HepG2 (cell line): ENCODE data around the gene DCHS2. TPM values are rescaled to one million over a fixed set of nuclear protein-coding genes. Genes with fewer than 3 reads are reported as not detected.

Experiments
- ATAC-seq: fragments of 200-7000 bp; cut with Tn5 transposase; 3 replicates; pipeline ENCODE4 v1.9.1; 2020; ENCODE audit warnings: mild to moderate bottlenecking, moderate library complexity
- BruUV-seq: library from RNA; stranded (reverse); fragments of 400-500 nt; replicated peaks from 2 replicates; lab custom pipeline; 2021; lab: Mats Ljungman, UMichigan
- CTCF ChIA-PET: fragments of 300-600 bp; formaldehyde crosslinking; extraction: SDS; loops from one replicate; lab custom pipeline; 2021; ENCODE audit warnings: low total read pairs, inconsistent platforms, low intra/inter-chr PET ratio; lab: Yijun Ruan, JAX
- POLR2A ChIA-PET: fragments of 350-600 bp; sonication (Branson Sonifier 250); formaldehyde crosslinking; loops from one replicate; lab custom pipeline; 2020; ENCODE audit warnings: antibody characterized with exemption, inconsistent platforms; lab: Yijun Ruan, JAX
- DNase-seq: peaks from one replicate; pipeline ENCODE4 v3.0.0-alpha.2; 2015; ENCODE audit warnings: low spot score
- FAIRE-seq: peaks from 3 replicates; lab custom pipeline; 2011; peaks lifted over from hg19 to GRCh38; lab: Jason Lieb, UNC
- H2AFZ ChIP-seq: one replicate; pipeline ENCODE4 v1.6.1; 2011; ENCODE audit warnings: low read length, inconsistent platforms
- H3K27ac ChIP-seq: fragments of 300-600 bp; 3 replicates; pipeline ENCODE4 v1.8.0; 2011; ENCODE audit warnings: mixed run types, mild to moderate bottlenecking, mixed read lengths, low read length, inconsistent platforms; ENCODE audit not compliant: insufficient read depth; ENCODE audit errors: extremely low read length
- H3K27me3 ChIP-seq, 2 experiments: fragments of 200-600 bp in 1 of 2; 2 replicates in 1 of 2; 3 replicates in 1 of 2; pipeline versions ENCODE4 v1.6.0 to v1.8.0; 2011; ENCODE audit warnings: low read length in 2 of 2, mild to moderate bottlenecking in 2 of 2, moderate library complexity in 2 of 2, inconsistent platforms in 1 of 2; ENCODE audit not compliant: insufficient read depth in 2 of 2, control insufficient read depth in 1 of 2
- H3K36me3 ChIP-seq, 2 experiments: fragments of 200-600 bp in 1 of 2; replicated peaks in 1 of 2; 2 replicates in 1 of 2; 3 replicates in 1 of 2; pipeline versions ENCODE4 v1.5.1 to v1.8.0; 2011; ENCODE audit warnings: low read length in 2 of 2, inconsistent platforms in 1 of 2; ENCODE audit not compliant: insufficient read depth in 2 of 2, control insufficient read depth in 1 of 2
- H3K4me1 ChIP-seq: 2 replicates; pipeline ENCODE4 v1.5.1; 2012; ENCODE audit warnings: low read length, inconsistent platforms; ENCODE audit not compliant: insufficient read depth
- H3K4me2 ChIP-seq: 2 replicates; pipeline ENCODE4 v1.6.0; 2011; ENCODE audit warnings: low read depth, low read length, inconsistent platforms
- H3K4me3 ChIP-seq, 3 experiments: fragments of 200-600 bp in 1 of 3; sonication (generic), shearing (Covaris generic) in 1 of 3; replicated peaks in 1 of 3; 2 replicates each; pipeline ENCODE4 v1.5.1; 2011 to 2016; ENCODE audit warnings: low read length in 3 of 3, inconsistent platforms in 2 of 3, low read depth in 2 of 3, mild to moderate bottlenecking in 2 of 3, control low read depth in 1 of 3, mixed read lengths in 1 of 3; ENCODE audit not compliant: insufficient read depth in 1 of 3
- H3K79me2 ChIP-seq: one replicate; pipeline ENCODE4 v1.6.1; 2011; ENCODE audit warnings: low read length, inconsistent platforms; ENCODE audit not compliant: insufficient read depth
- H3K9ac ChIP-seq: 2 replicates; pipeline ENCODE4 v1.6.0; 2011; ENCODE audit warnings: mild to moderate bottlenecking, low read depth, low read length, inconsistent platforms; ENCODE audit not compliant: insufficient read depth
- H3K9me3 ChIP-seq: 2 replicates; pipeline ENCODE4 v1.5.1; 2012; ENCODE audit warnings: mild to moderate bottlenecking, low read length
- H4K20me1 ChIP-seq: 2 replicates; pipeline ENCODE4 v1.6.0; 2011; ENCODE audit warnings: inconsistent platforms, mild to moderate bottlenecking, low read length, moderate library complexity; ENCODE audit not compliant: insufficient read depth
- GPN1 ChIP-seq: sonication (generic); formaldehyde crosslinking; IDR thresholded peaks from 2 replicates; pipeline ENCODE4 v1.5.1; 2020; ENCODE audit warnings: missing genetic modification reagents, borderline replicate concordance
- HNRNPK ChIP-seq: fragments of 200-400 bp; formaldehyde crosslinking; IDR thresholded peaks from 2 replicates; pipeline ENCODE4 v1.6.1; 2018; ENCODE audit warnings: low read length, low read depth, moderate library complexity, mild to moderate bottlenecking; ENCODE audit not compliant: poor library complexity, severe bottlenecking
- PTBP1 ChIP-seq: fragments of 200-400 bp; formaldehyde crosslinking; IDR thresholded peaks from 2 replicates; pipeline ENCODE4 v1.6.1; 2018; ENCODE audit warnings: low read length, low read depth; ENCODE audit not compliant: poor library complexity, severe bottlenecking
- SP140L ChIP-seq: sonication (generic); formaldehyde crosslinking; IDR thresholded peaks from 2 replicates; pipeline ENCODE4 v1.4.0; 2020; ENCODE audit warnings: missing genetic modification reagents, borderline replicate concordance
- TBL1XR1 ChIP-seq: fragments of 150-350 bp; IDR thresholded peaks from 2 replicates; pipeline ENCODE4 v1.6.1; 2014; ENCODE audit warnings: borderline replicate concordance, low read length; ENCODE audit not compliant: partially characterized antibody
- TCF12 ChIP-seq, 2 experiments: fragments of 450-650 bp in 1 of 2; sonication (generic) in 1 of 2; formaldehyde crosslinking in 1 of 2; IDR thresholded peaks; 2 replicates each; pipeline versions ENCODE4 v1.6.1 to v1.8.0; 2017 to 2022; ENCODE audit warnings: antibody characterized with exemption in 1 of 2, mild to moderate bottlenecking in 1 of 2, missing genetic modification reagents in 1 of 2, moderate library complexity in 1 of 2
- ZKSCAN1 ChIP-seq: fragments of 150-350 bp; IDR thresholded peaks from 2 replicates; pipeline ENCODE4 v1.6.1; 2014; ENCODE audit warnings: low read length
- ZNF274 ChIP-seq: sonication (generic); formaldehyde crosslinking; IDR thresholded peaks from 2 replicates; pipeline ENCODE4 v1.5.1; 2020; ENCODE audit warnings: mild to moderate bottlenecking, missing genetic modification reagents
- ZNF543 ChIP-seq: sonication (generic); formaldehyde crosslinking; IDR thresholded peaks from 2 replicates; pipeline ENCODE4 v1.4.0; 2020; ENCODE audit warnings: mild to moderate bottlenecking, missing genetic modification reagents
- ZNF792 ChIP-seq: IDR thresholded peaks from 2 replicates; pipeline ENCODE4 v1.6.1; 2016
- WGBS: methylation state at CpG from one replicate; pipeline ENCODE4 v1.1.6; 2017; ENCODE audit warnings: low lambda C conversion rate; 5-methylcytosine and 5-hydroxymethylcytosine counted together
- in situ Hi-C: cut with HindIII; loops from 2 replicates; pipeline ENCODE4 v1.10.0; 2017; ENCODE audit warnings: low pct_unique_long_range_greater_than_20kb; ENCODE audit not compliant: extremely low pct_ligation_motif_present
- intact Hi-C: fragments of 100-400 bp; cut with micrococcal nuclease; formaldehyde crosslinking; loops from one replicate; pipeline ENCODE4 v1.10.0; 2022; ENCODE audit not compliant: unreplicated experiment
- polyA plus RNA-seq, 8 experiments: library from polyadenylated mRNA; depleted of rRNA in 3 of 8; stranded (reverse) in 7 of 8; unstranded in 1 of 8; fragments of >200 nt; fragmentation: Illumina TruSeq in 4 of 8; extraction: Trizol in 4 of 8; gene quantifications; 2 replicates each; pipeline versions ENCODE4 v1.2.1 to v1.2.3, GENCODE V29; 2011 to 2016; ENCODE audit warnings: low read depth in 4 of 8, missing spikeins in 1 of 8, mixed read lengths in 1 of 8; ENCODE audit not compliant: insufficient read depth in 1 of 8
- total RNA-seq, 5 experiments: library from RNA; depleted of rRNA; stranded (reverse); fragments of >200 nt; fragmentation: Illumina TruSeq; extraction: Trizol; gene quantifications; 2 replicates each; pipeline ENCODE4 v1.2.3, GENCODE V29; 2016; ENCODE audit warnings: low read depth in 1 of 5
- TF ChIP-seq, protein P1 (sequence below): IDR thresholded peaks from 2 replicates; pipeline ENCODE4 v1.6.1; 2012; ENCODE audit warnings: low read length, improper control_type of control experiment
- TF ChIP-seq, protein P2 (sequence below): sonication (generic); formaldehyde crosslinking; IDR thresholded peaks from 2 replicates; pipeline ENCODE4 v1.4.0; 2020; ENCODE audit warnings: mild to moderate bottlenecking, missing genetic modification reagents

Gene DCHS2
- total and polyA plus RNA-seq, 2 of the 13 experiments (the other 11 are each of a cell fraction or from before 2014, with no cell fraction given), result 0.03 TPM; not detected in 1

DNA sequence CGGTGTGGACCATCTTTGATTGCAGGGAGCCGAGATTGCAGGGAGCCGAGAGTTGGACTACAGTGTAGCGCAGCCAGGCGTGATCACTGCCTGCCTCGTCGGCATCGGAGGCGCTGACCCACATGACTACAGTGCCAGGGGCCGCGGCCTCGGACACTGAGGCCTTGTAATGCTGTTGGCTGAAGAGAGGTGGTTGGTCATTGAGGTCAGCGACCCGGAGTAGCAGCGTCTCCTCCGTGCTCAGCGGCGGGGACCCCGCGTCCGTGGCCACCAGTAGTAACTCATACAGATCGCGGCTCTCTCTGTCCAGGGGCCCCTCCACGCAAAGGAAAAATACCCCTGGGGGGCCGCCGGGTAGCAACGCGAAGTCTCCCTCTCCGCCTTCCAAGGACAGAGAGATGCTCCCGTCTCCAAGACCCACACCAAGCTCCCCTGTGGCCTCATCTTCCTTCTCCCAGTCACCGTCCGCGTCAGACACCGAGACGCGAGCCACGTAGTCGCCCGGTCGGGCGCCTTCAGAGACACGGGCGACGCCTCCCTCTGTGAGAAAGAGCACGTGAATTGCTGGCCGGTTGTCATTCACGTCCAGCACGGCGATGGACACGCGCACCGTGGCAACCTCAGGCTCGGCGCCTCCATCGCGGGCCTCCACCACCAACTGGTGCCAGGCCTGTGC lies 1.9 kb downstream of the DCHS2 start:
- H3K4me1 ChIP-seq, result peaks cover 13% of the 10 kb centered on the region
- no peaks in the 10 kb centered on the region for H3K9me3 ChIP-seq
- intact Hi-C loops (no loop called here), in situ Hi-C loops (no loop called here)
- WGBS, result 92% methylated on average over 39 of the region's 56 CpGs
- CTCF ChIA-PET, result no interaction called here
- H3K9ac ChIP-seq, result no peak overlapping the region
- no peak overlapping the region for H3K4me3 ChIP-seq
- H4K20me1 ChIP-seq, result no peaks in the 10 kb centered on the region
- no peaks in the 10 kb centered on the region for H3K36me3 ChIP-seq
- H3K4me2 ChIP-seq, result no peak overlapping the region
- H3K79me2 ChIP-seq, result no peaks in the 10 kb centered on the region
- no peak overlapping the region for H2AFZ ChIP-seq
- ATAC-seq (no peak), DNase-seq (no peak), FAIRE-seq (no peak)
- peaks cover 0 to 8% of the 10 kb centered on the region in 2 experiments; a peak in 3 of 5 replicates for H3K27me3 ChIP-seq
- BruUV-seq, result no TSS peak
- POLR2A ChIA-PET, result no interaction called here
- no peak overlapping the region for H3K27ac ChIP-seq
- TF ChIP-seq PTBP1, result no peak
- TF ChIP-seq ZNF543, result no peak
- no peak for TF ChIP-seq GPN1
- TF ChIP-seq SP140L (CRISPR knock-in tag), result no peak
- no peak for TF ChIP-seq ZNF792
- no peak for TF ChIP-seq ZKSCAN1
- TF ChIP-seq, protein P1, sequence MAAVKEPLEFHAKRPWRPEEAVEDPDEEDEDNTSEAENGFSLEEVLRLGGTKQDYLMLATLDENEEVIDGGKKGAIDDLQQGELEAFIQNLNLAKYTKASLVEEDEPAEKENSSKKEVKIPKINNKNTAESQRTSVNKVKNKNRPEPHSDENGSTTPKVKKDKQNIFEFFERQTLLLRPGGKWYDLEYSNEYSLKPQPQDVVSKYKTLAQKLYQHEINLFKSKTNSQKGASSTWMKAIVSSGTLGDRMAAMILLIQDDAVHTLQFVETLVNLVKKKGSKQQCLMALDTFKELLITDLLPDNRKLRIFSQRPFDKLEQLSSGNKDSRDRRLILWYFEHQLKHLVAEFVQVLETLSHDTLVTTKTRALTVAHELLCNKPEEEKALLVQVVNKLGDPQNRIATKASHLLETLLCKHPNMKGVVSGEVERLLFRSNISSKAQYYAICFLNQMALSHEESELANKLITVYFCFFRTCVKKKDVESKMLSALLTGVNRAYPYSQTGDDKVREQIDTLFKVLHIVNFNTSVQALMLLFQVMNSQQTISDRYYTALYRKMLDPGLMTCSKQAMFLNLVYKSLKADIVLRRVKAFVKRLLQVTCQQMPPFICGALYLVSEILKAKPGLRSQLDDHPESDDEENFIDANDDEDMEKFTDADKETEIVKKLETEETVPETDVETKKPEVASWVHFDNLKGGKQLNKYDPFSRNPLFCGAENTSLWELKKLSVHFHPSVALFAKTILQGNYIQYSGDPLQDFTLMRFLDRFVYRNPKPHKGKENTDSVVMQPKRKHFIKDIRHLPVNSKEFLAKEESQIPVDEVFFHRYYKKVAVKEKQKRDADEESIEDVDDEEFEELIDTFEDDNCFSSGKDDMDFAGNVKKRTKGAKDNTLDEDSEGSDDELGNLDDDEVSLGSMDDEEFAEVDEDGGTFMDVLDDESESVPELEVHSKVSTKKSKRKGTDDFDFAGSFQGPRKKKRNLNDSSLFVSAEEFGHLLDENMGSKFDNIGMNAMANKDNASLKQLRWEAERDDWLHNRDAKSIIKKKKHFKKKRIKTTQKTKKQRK, result no peak
- TF ChIP-seq HNRNPK, result no peak
- no peak for TF ChIP-seq ZNF274 (CRISPR knock-in tag)
- no peak for TF ChIP-seq TBL1XR1
- TF ChIP-seq, protein P2, sequence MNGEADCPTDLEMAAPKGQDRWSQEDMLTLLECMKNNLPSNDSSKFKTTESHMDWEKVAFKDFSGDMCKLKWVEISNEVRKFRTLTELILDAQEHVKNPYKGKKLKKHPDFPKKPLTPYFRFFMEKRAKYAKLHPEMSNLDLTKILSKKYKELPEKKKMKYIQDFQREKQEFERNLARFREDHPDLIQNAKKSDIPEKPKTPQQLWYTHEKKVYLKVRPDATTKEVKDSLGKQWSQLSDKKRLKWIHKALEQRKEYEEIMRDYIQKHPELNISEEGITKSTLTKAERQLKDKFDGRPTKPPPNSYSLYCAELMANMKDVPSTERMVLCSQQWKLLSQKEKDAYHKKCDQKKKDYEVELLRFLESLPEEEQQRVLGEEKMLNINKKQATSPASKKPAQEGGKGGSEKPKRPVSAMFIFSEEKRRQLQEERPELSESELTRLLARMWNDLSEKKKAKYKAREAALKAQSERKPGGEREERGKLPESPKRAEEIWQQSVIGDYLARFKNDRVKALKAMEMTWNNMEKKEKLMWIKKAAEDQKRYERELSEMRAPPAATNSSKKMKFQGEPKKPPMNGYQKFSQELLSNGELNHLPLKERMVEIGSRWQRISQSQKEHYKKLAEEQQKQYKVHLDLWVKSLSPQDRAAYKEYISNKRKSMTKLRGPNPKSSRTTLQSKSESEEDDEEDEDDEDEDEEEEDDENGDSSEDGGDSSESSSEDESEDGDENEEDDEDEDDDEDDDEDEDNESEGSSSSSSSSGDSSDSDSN (CRISPR knock-in tag), result no peak
- TF ChIP-seq TCF12 (IDR thresholded peaks at IDR 0.05), result no peak
- TF ChIP-seq TCF12 (CRISPR knock-in tag; IDR thresholded peaks at IDR 0.05), result no peak
